HEK293 (cell line): ENCODE results near the gene CXCR4.

Experiments
- CTCF ChIA-PET: fragments of 350-600 bp; formaldehyde crosslinking; extraction: SDS; loops from one replicate; lab custom pipeline; 2021; ENCODE audit warnings: antibody characterized with exemption; lab: Yijun Ruan, JAX
- POLR2A ChIA-PET: fragments of 300-600 bp; formaldehyde crosslinking; extraction: SDS; loops from one replicate; lab custom pipeline; 2020; ENCODE audit warnings: antibody characterized with exemption, inconsistent platforms; lab: Yijun Ruan, JAX
- H3K27ac ChIP-seq: fragments of 200-500 bp; sonication (Bioruptor generic); 2 replicates; pipeline ENCODE4 v1.5.1; 2014; ENCODE audit warnings: low read depth, low read length, control low read depth, inconsistent platforms; ENCODE audit errors: extremely low read depth
- H3K36me3 ChIP-seq, 2 experiments: fragments of 200-500 bp in 1 of 2; sonication (Bioruptor generic) in 1 of 2; 1 replicate in 1 of 2; 2 replicates in 1 of 2; pipeline ENCODE4 v1.5.1; 2014 to 2017; ENCODE audit warnings: inconsistent platforms in 2 of 2, low read length in 2 of 2; ENCODE audit not compliant: control insufficient read depth in 2 of 2, insufficient read depth in 1 of 2
- H3K4me1 ChIP-seq: fragments of 200-500 bp; sonication (Bioruptor generic); 2 replicates; pipeline ENCODE4 v1.5.1; 2014; ENCODE audit warnings: mild to moderate bottlenecking, low read length, inconsistent platforms; ENCODE audit not compliant: control insufficient read depth, insufficient read depth
- H3K4me3 ChIP-seq: 2 replicates; pipeline ENCODE4 v1.5.1; 2011; ENCODE audit warnings: low read depth, mild to moderate bottlenecking, control low read depth, low read length, moderate library complexity
- H3K9me3 ChIP-seq: fragments of 200-500 bp; sonication (Bioruptor generic); 2 replicates; pipeline ENCODE4 v1.5.1; 2014; ENCODE audit warnings: low read depth, low read length, inconsistent platforms; ENCODE audit not compliant: control insufficient read depth, insufficient read depth
- GLI2 ChIP-seq: fragments of 450-650 bp; formaldehyde crosslinking; IDR thresholded peaks from 2 replicates; pipeline ENCODE4; 2017; ENCODE audit warnings: missing biosample characterization, missing genetic modification characterization, low read depth, borderline replicate concordance
- HOXD13 ChIP-seq: sonication (generic); formaldehyde crosslinking; IDR thresholded peaks from 2 replicates; pipeline ENCODE4 v1.8.0; 2022; ENCODE audit warnings: missing genetic modification reagents, borderline replicate concordance
- MZF1 ChIP-seq: fragments of 450-650 bp; formaldehyde crosslinking; IDR thresholded peaks from 2 replicates; pipeline ENCODE4 v1.5.1; 2017; ENCODE audit warnings: missing biosample characterization, missing genetic modification characterization, borderline replicate concordance
- RBAK ChIP-seq: fragments of 450-650 bp; formaldehyde crosslinking; IDR thresholded peaks from 2 replicates; pipeline ENCODE4 v1.5.1; 2016; ENCODE audit warnings: missing biosample characterization, missing genetic modification characterization
- SP3 ChIP-seq: fragments of 450-650 bp; formaldehyde crosslinking; IDR thresholded peaks from 2 replicates; pipeline ENCODE4 v1.5.1; 2016; ENCODE audit warnings: missing biosample characterization, missing genetic modification characterization
- WT1 ChIP-seq: fragments of 450-650 bp; formaldehyde crosslinking; IDR thresholded peaks from 2 replicates; pipeline ENCODE4 v1.5.1; 2016; ENCODE audit warnings: missing biosample characterization, missing genetic modification characterization
- ZBTB48 ChIP-seq: fragments of 450-650 bp; formaldehyde crosslinking; IDR thresholded peaks from 2 replicates; pipeline ENCODE4 v1.5.1; 2016; ENCODE audit warnings: missing biosample characterization, missing genetic modification characterization
- ZIC2 ChIP-seq: fragments of 450-650 bp; formaldehyde crosslinking; IDR thresholded peaks from 2 replicates; pipeline ENCODE4 v1.5.1; 2016; ENCODE audit warnings: missing biosample characterization, missing genetic modification characterization
- ZNF140 ChIP-seq: fragments of 450-650 bp; formaldehyde crosslinking; IDR thresholded peaks from 2 replicates; pipeline ENCODE4 v1.5.1; 2016; ENCODE audit warnings: missing biosample characterization, missing genetic modification characterization
- ZNF248 ChIP-seq: fragments of 450-650 bp; formaldehyde crosslinking; IDR thresholded peaks from 2 replicates; pipeline ENCODE4 v1.5.1; 2017; ENCODE audit warnings: missing biosample characterization, missing genetic modification characterization
- ZNF274 ChIP-seq, 2 experiments: fragments of 200-500 bp in 1 of 2; fragments of 450-650 bp in 1 of 2; sonication (Bioruptor generic) in 1 of 2; formaldehyde crosslinking in 1 of 2; IDR thresholded peaks; 2 replicates each; pipeline versions ENCODE4 v1.5.1 to v1.6.1; 2014 to 2016; ENCODE audit warnings: borderline replicate concordance in 1 of 2, inconsistent platforms in 1 of 2, low read length in 1 of 2, missing biosample characterization in 1 of 2, missing genetic modification characterization in 1 of 2
- ZNF416 ChIP-seq: fragments of 450-650 bp; formaldehyde crosslinking; IDR thresholded peaks from 2 replicates; pipeline ENCODE4 v1.5.1; 2016; ENCODE audit warnings: missing biosample characterization, missing genetic modification characterization
- ZNF510 ChIP-seq: fragments of 450-650 bp; formaldehyde crosslinking; IDR thresholded peaks from 2 replicates; pipeline ENCODE4 v1.5.1; 2018; ENCODE audit warnings: mild to moderate bottlenecking, missing genetic modification characterization, missing biosample characterization; ENCODE audit not compliant: insufficient replicate concordance
- ZNF624 ChIP-seq: fragments of 450-650 bp; formaldehyde crosslinking; IDR thresholded peaks from 2 replicates; pipeline ENCODE4 v1.5.1; 2017; ENCODE audit warnings: missing biosample characterization, missing genetic modification characterization
- ZNF629 ChIP-seq: fragments of 450-650 bp; formaldehyde crosslinking; IDR thresholded peaks from 2 replicates; pipeline ENCODE4 v1.5.1; 2017; ENCODE audit warnings: missing biosample characterization, missing genetic modification characterization
- ZNF660 ChIP-seq: fragments of 450-650 bp; IDR thresholded peaks from 2 replicates; pipeline ENCODE4 v1.5.1; 2018; ENCODE audit warnings: missing biosample characterization, mild to moderate bottlenecking, missing genetic modification characterization
- ZNF776 ChIP-seq: fragments of 450-650 bp; formaldehyde crosslinking; IDR thresholded peaks from 2 replicates; pipeline ENCODE4 v1.5.0; 2017; ENCODE audit warnings: missing biosample characterization, missing genetic modification characterization, borderline replicate concordance
- TF ChIP-seq, protein P1 (sequence below): fragments of 450-650 bp; formaldehyde crosslinking; IDR thresholded peaks from 2 replicates; pipeline ENCODE4 v1.5.1; 2017; ENCODE audit warnings: missing biosample characterization, missing genetic modification characterization
- TF ChIP-seq, protein P2 (sequence below): fragments of 450-650 bp; formaldehyde crosslinking; IDR thresholded peaks from 2 replicates; pipeline ENCODE4 v1.5.1; 2016; ENCODE audit warnings: missing biosample characterization, missing genetic modification characterization, borderline replicate concordance
- TF ChIP-seq, protein P3 (sequence below): fragments of 450-650 bp; formaldehyde crosslinking; IDR thresholded peaks from 2 replicates; pipeline ENCODE4 v1.5.1; 2016; ENCODE audit warnings: missing biosample characterization, missing genetic modification characterization
- TF ChIP-seq, protein P4 (sequence below): fragments of 450-650 bp; formaldehyde crosslinking; IDR thresholded peaks from 2 replicates; pipeline ENCODE4 v1.5.1; 2016; ENCODE audit warnings: missing biosample characterization, missing genetic modification characterization

The CXCR4 gene

DNA sequence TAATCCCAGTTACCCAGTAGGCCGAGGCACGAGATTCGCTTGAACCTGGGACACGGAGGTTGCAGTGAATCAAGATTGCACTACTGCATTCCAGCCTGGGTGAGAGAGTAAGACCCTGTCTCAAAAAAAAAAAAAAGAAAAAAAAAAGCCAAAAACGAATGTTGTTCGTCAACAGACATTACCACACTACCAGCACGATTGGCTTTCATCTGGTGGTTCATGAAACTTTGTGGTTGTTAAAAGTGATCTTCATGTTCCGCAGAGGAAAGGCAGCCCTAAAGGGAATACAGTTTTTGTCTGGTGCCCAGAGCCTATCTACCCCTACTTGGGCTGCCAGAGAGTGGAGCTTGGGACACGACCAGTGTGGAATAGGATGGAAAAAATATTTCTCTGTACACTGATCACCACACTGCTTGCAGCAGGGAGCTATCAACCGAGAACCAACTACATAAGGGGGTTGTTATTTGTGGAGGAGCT is 13.6 kb upstream of the CXCR4 start (continued):
- TF ChIP-seq RBAK (tag by site-specific recombination), result no peak
- no peak for TF ChIP-seq ZNF624 (tag by site-specific recombination)
- TF ChIP-seq WT1, result no peak

DNA sequence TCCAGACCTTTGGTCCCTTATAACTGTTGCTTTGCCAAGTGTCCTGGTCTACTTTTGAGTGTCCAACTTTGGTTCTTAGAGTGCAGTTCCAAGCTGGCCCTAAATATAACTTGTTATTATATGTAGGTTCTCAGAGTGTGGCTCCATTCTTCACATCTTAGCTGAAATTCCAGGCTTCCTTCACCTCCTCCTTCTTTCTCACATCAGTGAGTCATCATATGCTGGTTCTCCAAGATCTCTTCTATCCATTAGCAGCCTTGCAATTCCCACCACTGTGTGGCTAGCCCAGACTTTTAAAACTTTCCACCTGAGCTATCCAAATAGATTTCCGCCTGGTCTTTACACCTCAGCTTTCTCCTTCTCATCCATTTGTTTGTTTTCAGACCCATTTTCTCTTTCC is 12.6 kb upstream of the CXCR4 start:
- CTCF ChIA-PET, result interaction anchor here (0.6 kb wide), 1 partner anchor 239 kb away, joined by 3 read pairs; no protein-coding TSS in a partner anchor
- POLR2A ChIA-PET, result interaction anchor here (1.3 kb wide), 1 partner anchor 12 kb away, joined by 4 read pairs; the partner anchor contains the start of gene CXCR4
- H3K27ac ChIP-seq, result no peak overlapping the region
- H3K4me1 ChIP-seq, result peaks cover 20% of the 10 kb centered on the region
- no peak overlapping the region for H3K4me3 ChIP-seq
- H3K9me3 ChIP-seq, result no peaks in the 10 kb centered on the region
- no peak for TF ChIP-seq ZIC2
- no peak for TF ChIP-seq ZNF776 (tag by site-specific recombination)
- TF ChIP-seq, protein P1, sequence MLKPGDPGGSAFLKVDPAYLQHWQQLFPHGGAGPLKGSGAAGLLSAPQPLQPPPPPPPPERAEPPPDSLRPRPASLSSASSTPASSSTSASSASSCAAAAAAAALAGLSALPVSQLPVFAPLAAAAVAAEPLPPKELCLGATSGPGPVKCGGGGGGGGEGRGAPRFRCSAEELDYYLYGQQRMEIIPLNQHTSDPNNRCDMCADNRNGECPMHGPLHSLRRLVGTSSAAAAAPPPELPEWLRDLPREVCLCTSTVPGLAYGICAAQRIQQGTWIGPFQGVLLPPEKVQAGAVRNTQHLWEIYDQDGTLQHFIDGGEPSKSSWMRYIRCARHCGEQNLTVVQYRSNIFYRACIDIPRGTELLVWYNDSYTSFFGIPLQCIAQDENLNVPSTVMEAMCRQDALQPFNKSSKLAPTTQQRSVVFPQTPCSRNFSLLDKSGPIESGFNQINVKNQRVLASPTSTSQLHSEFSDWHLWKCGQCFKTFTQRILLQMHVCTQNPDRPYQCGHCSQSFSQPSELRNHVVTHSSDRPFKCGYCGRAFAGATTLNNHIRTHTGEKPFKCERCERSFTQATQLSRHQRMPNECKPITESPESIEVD (tag by site-specific recombination), result no peak
- no peak for TF ChIP-seq ZNF248 (tag by site-specific recombination)
- TF ChIP-seq GLI2 (tag by site-specific recombination), result no peak
- TF ChIP-seq, protein P2, sequence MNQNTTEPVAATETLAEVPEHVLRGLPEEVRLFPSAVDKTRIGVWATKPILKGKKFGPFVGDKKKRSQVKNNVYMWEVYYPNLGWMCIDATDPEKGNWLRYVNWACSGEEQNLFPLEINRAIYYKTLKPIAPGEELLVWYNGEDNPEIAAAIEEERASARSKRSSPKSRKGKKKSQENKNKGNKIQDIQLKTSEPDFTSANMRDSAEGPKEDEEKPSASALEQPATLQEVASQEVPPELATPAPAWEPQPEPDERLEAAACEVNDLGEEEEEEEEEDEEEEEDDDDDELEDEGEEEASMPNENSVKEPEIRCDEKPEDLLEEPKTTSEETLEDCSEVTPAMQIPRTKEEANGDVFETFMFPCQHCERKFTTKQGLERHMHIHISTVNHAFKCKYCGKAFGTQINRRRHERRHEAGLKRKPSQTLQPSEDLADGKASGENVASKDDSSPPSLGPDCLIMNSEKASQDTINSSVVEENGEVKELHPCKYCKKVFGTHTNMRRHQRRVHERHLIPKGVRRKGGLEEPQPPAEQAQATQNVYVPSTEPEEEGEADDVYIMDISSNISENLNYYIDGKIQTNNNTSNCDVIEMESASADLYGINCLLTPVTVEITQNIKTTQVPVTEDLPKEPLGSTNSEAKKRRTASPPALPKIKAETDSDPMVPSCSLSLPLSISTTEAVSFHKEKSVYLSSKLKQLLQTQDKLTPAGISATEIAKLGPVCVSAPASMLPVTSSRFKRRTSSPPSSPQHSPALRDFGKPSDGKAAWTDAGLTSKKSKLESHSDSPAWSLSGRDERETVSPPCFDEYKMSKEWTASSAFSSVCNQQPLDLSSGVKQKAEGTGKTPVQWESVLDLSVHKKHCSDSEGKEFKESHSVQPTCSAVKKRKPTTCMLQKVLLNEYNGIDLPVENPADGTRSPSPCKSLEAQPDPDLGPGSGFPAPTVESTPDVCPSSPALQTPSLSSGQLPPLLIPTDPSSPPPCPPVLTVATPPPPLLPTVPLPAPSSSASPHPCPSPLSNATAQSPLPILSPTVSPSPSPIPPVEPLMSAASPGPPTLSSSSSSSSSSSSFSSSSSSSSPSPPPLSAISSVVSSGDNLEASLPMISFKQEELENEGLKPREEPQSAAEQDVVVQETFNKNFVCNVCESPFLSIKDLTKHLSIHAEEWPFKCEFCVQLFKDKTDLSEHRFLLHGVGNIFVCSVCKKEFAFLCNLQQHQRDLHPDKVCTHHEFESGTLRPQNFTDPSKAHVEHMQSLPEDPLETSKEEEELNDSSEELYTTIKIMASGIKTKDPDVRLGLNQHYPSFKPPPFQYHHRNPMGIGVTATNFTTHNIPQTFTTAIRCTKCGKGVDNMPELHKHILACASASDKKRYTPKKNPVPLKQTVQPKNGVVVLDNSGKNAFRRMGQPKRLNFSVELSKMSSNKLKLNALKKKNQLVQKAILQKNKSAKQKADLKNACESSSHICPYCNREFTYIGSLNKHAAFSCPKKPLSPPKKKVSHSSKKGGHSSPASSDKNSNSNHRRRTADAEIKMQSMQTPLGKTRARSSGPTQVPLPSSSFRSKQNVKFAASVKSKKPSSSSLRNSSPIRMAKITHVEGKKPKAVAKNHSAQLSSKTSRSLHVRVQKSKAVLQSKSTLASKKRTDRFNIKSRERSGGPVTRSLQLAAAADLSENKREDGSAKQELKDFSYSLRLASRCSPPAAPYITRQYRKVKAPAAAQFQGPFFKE (tag by site-specific recombination), result no peak
- TF ChIP-seq ZNF629, result no peak
- TF ChIP-seq ZNF510 (tag by site-specific recombination), result no peak
- TF ChIP-seq MZF1, result no peak
- no peak for TF ChIP-seq ZBTB48 (tag by site-specific recombination)
- TF ChIP-seq ZNF660 (tag by site-specific recombination), result no peak
- TF ChIP-seq ZNF416 (tag by site-specific recombination), result no peak
- no peak for TF ChIP-seq ZNF140 (tag by site-specific recombination)
- no peaks in the 10 kb centered on the region for H3K36me3 ChIP-seq

DNA sequence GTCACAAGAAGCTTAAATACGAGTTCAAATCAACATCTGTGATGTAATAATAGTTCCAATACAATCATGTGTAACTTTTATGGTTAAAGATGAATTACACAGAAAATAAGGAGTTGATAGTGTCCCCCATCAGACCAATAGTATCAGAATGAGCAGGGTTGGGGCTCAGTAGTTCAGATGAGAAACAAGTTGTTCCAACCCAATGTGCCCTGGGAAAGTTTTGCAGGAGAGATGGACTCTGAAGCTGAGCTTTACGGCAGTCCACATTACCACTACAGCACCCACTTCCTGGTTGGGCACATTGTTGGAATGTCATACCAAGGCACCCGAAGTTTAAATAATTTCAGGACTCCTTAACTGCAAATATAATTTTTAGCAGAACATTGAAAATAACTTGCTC is 12.1 kb upstream of the CXCR4 start:
- POLR2A ChIA-PET, result interaction anchor here (1.3 kb wide), 1 partner anchor 11 kb away, joined by 4 read pairs; the partner anchor contains the start of gene CXCR4
- TF ChIP-seq ZNF274 (IDR thresholded peaks at IDR 0.05; ENCODE audit: low read length) (no peak), ZNF274 (tag by site-specific recombination; IDR thresholded peaks at IDR 0.05; ENCODE audit: borderline replicate concordance) (no peak), SP3 (no peak), HOXD13 (CRISPR knock-in tag) (no peak)
- TF ChIP-seq, protein P3, sequence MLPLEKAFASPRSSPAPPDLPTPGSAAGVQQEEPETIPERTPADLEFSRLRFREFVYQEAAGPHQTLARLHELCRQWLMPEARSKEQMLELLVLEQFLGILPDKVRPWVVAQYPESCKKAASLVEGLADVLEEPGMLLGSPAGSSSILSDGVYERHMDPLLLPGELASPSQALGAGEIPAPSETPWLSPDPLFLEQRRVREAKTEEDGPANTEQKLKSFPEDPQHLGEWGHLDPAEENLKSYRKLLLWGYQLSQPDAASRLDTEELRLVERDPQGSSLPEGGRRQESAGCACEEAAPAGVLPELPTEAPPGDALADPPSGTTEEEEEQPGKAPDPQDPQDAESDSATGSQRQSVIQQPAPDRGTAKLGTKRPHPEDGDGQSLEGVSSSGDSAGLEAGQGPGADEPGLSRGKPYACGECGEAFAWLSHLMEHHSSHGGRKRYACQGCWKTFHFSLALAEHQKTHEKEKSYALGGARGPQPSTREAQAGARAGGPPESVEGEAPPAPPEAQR (tag by site-specific recombination), result no peak
- TF ChIP-seq, protein P4, sequence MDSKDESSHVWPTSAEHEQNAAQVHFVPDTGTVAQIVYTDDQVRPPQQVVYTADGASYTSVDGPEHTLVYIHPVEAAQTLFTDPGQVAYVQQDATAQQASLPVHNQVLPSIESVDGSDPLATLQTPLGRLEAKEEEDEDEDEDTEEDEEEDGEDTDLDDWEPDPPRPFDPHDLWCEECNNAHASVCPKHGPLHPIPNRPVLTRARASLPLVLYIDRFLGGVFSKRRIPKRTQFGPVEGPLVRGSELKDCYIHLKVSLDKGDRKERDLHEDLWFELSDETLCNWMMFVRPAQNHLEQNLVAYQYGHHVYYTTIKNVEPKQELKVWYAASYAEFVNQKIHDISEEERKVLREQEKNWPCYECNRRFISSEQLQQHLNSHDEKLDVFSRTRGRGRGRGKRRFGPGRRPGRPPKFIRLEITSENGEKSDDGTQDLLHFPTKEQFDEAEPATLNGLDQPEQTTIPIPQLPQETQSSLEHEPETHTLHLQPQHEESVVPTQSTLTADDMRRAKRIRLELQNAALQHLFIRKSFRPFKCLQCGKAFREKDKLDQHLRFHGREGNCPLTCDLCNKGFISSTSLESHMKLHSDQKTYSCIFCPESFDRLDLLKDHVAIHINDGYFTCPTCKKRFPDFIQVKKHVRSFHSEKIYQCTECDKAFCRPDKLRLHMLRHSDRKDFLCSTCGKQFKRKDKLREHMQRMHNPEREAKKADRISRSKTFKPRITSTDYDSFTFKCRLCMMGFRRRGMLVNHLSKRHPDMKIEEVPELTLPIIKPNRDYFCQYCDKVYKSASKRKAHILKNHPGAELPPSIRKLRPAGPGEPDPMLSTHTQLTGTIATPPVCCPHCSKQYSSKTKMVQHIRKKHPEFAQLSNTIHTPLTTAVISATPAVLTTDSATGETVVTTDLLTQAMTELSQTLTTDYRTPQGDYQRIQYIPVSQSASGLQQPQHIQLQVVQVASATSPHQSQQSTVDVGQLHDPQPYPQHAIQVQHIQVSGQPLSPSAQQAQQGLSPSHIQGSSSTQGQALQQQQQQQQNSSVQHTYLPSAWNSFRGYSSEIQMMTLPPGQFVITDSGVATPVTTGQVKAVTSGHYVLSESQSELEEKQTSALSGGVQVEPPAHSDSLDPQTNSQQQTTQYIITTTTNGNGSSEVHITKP, result no peak

More for the DNA sequence above, 12.1 kb upstream of the CXCR4 start:
- Histone ChIP-seq H3K36me3 (no peaks in the 10 kb centered on the region), H3K4me3 (no peak overlapping the region), H3K27ac (no peak overlapping the region), H3K9me3 (no peaks in the 10 kb centered on the region), H3K4me1 (peaks cover 24% of the 10 kb centered on the region)
- CTCF ChIA-PET, result interaction anchor here (0.6 kb wide), 1 partner anchor 239 kb away, joined by 3 read pairs; no protein-coding TSS in a partner anchor
